Breast epithelium (tissue), 3 donors: ENCODE measurements around the gene ATP9A.

Experiments used
- CTCF ChIP-seq, 3 donors: fragments of 450-650 bp; IDR thresholded peaks; one replicate each; pipeline ENCODE4 v1.5.1; 2016 to 2017; ENCODE audit warnings: antibody characterized with exemption in 3 of 3, mild to moderate bottlenecking in 3 of 3, moderate library complexity in 3 of 3
- POLR2AphosphoS5 ChIP-seq, 3 donors: sonication (generic); formaldehyde crosslinking; IDR thresholded peaks; one replicate each; pipeline ENCODE4 v1.6.1; 2017; ENCODE audit warnings: antibody characterized with exemption in 3 of 3

GRCh38 chr20:51790256-51790655, 22.1 kb upstream of the ATP9A start:
- TF ChIP-seq CTCF (IDR thresholded peaks at IDR 0.05), result no peak
- no peak for TF ChIP-seq POLR2AphosphoS5 (IDR thresholded peaks at IDR 0.05)
